GM23338 (cell line): ENCODE measurements around the gene CLIP1. TPM values are rescaled to one million over a fixed set of nuclear protein-coding genes. Genes with fewer than 3 reads are reported as not detected.

Experiments
- ATAC-seq: fragments of 200-7000 bp; cut with Tn5 transposase; 3 replicates; pipeline ENCODE4 v1.9.1; 2020
- DNase-seq: peaks from one replicate; pipeline ENCODE4 v3.0.0-alpha.2; 2015; ENCODE audit warnings: low spot score
- H2AFZ ChIP-seq: fragments of 200-600 bp; sonication (generic); 2 replicates; pipeline ENCODE4 v1.8.0; 2016; ENCODE audit warnings: antibody characterized with exemption, mild to moderate bottlenecking, moderate library complexity
- H3F3A ChIP-seq: fragments of 200-600 bp; sonication (generic); replicated peaks from 2 replicates; pipeline ENCODE4 v1.8.0; 2017; ENCODE audit warnings: antibody characterized with exemption, mixed run types, low read depth
- H3K27ac ChIP-seq: fragments of 200-600 bp; sonication (generic); 2 replicates; pipeline ENCODE4 v1.6.1; 2016; ENCODE audit warnings: low read depth
- H3K27me3 ChIP-seq: fragments of 200-600 bp; sonication (generic); 2 replicates; pipeline ENCODE4 v1.8.0; 2016; ENCODE audit warnings: mild to moderate bottlenecking, mixed run types, moderate library complexity; ENCODE audit not compliant: insufficient read depth
- H3K36me3 ChIP-seq: fragments of 200-600 bp; sonication (generic); 2 replicates; pipeline ENCODE4 v1.8.0; 2016; ENCODE audit warnings: mild to moderate bottlenecking; ENCODE audit not compliant: insufficient read depth
- H3K4me1 ChIP-seq: fragments of 200-600 bp; sonication (generic); 2 replicates; pipeline ENCODE4 v1.8.0; 2016; ENCODE audit warnings: mild to moderate bottlenecking, moderate library complexity; ENCODE audit not compliant: insufficient read depth
- H3K4me2 ChIP-seq: fragments of 200-600 bp; sonication (generic); 2 replicates; pipeline ENCODE4 v1.7.1; 2017; ENCODE audit warnings: mixed run types
- H3K4me3 ChIP-seq: fragments of 200-600 bp; sonication (generic); 2 replicates; pipeline ENCODE4 v1.6.1; 2016; ENCODE audit warnings: mixed run types
- H3K79me2 ChIP-seq: fragments of 200-600 bp; sonication (generic); replicated peaks from 2 replicates; pipeline ENCODE4 v1.8.0; 2017; ENCODE audit warnings: mild to moderate bottlenecking; ENCODE audit not compliant: insufficient read depth
- H3K9me2 ChIP-seq: fragments of 200-600 bp; sonication (generic); 2 replicates; pipeline ENCODE4 v1.8.0; 2017; ENCODE audit not compliant: insufficient read depth
- H4K20me1 ChIP-seq: fragments of 200-600 bp; sonication (generic); replicated peaks from 2 replicates; pipeline ENCODE4 v1.8.0; 2017; ENCODE audit warnings: mild to moderate bottlenecking; ENCODE audit not compliant: insufficient read depth
- H3K27ac Mint-ChIP-seq: 2 replicates; pipeline ENCODE4 v1.8.0; 2020; ENCODE audit warnings: inconsistent platforms, mild to moderate bottlenecking, moderate library complexity, mixed read lengths
- H3K27me3 Mint-ChIP-seq: 3 replicates; pipeline ENCODE4 v1.8.0; 2022; ENCODE audit warnings: low read depth, mild to moderate bottlenecking, moderate library complexity, mixed read lengths, inconsistent platforms; ENCODE audit not compliant: insufficient read depth, poor library complexity
- H3K36me3 Mint-ChIP-seq: 3 replicates; pipeline ENCODE4 v1.8.0; 2021; ENCODE audit warnings: low read depth, mild to moderate bottlenecking, inconsistent platforms, moderate library complexity, mixed read lengths
- H3K4me1 Mint-ChIP-seq: 3 replicates; pipeline ENCODE4 v1.8.0; 2020; ENCODE audit warnings: mild to moderate bottlenecking, inconsistent platforms, mixed read lengths
- H3K4me3 Mint-ChIP-seq: 3 replicates; pipeline ENCODE4 v1.8.0; 2021; ENCODE audit warnings: moderate library complexity, mild to moderate bottlenecking, inconsistent platforms, mixed read lengths
- H3K9me3 Mint-ChIP-seq: 3 replicates; pipeline ENCODE4 v1.8.0; 2020; ENCODE audit warnings: moderate library complexity, mild to moderate bottlenecking, inconsistent platforms, mixed read lengths
- CREB1 ChIP-seq: fragments of 250-450 bp; sonication (Bioruptor Pico); IDR thresholded peaks from 2 replicates; pipeline ENCODE4 v1.5.0; 2020; ENCODE audit warnings: low read depth, mild to moderate bottlenecking, moderate library complexity
- EZH2 ChIP-seq: fragments of 200-600 bp; sonication (generic); IDR thresholded peaks from one replicate; pipeline ENCODE4 v1.8.0; 2017; ENCODE audit warnings: antibody characterized with exemption, mild to moderate bottlenecking, low read depth; ENCODE audit not compliant: unreplicated experiment
- NANOG ChIP-seq: IDR thresholded peaks from 2 replicates; pipeline ENCODE4 v1.6.1; 2016; ENCODE audit warnings: antibody characterized with exemption, borderline replicate concordance
- ZNF331 ChIP-seq: fragments of 250-450 bp; sonication (Bioruptor Pico); IDR thresholded peaks from 2 replicates; pipeline ENCODE4 v1.5.0; 2020; ENCODE audit warnings: low read depth, mild to moderate bottlenecking, moderate library complexity
- polyA plus RNA-seq: library from polyadenylated mRNA; unstranded; fragments of >200 nt; fragmentation: Nextera tagmentation; extraction: Ambion mirVana; gene quantifications from 2 replicates; pipeline ENCODE4 v1.2.1, GENCODE V29; 2016
- total RNA-seq: library from RNA; depleted of rRNA; stranded (reverse); fragments of >200 nt; shearing (Covaris generic); gene quantifications from 2 replicates; pipeline ENCODE4 v1.2.3, GENCODE V29; 2014
- TF ChIP-seq, protein P1 (sequence below): IDR thresholded peaks from one replicate; pipeline ENCODE4 v1.6.1; 2018; ENCODE audit warnings: antibody characterized with exemption; ENCODE audit not compliant: unreplicated experiment
- TF ChIP-seq, protein P2 (sequence below): fragments of 250-450 bp; sonication (Bioruptor Pico); IDR thresholded peaks from 2 replicates; pipeline ENCODE4 v1.5.0; 2020; ENCODE audit warnings: mild to moderate bottlenecking, moderate library complexity

The CLIP1 gene
- total and polyA plus RNA-seq, 2 experiments from 2014 or later = 11.5 to 21.1 TPM

DNA sequence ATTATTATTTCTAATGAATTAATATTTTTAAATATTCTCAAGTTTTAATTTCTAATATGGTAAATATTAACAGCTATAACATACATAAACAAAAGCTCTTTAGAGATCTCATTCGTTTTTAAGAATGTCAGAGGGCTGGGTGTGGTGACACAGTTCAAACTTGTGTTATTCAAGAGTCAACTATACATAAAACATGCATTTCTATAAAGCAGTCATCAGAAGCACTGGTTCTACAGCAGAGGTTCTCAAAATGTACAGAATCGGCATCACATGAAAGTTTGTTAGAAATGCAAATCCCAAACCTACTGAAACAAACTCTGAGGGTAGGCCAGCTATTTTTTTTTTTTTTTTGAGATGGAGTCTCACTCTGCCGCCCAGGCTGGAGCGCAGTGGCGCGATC is 34.6 kb downstream of the CLIP1 start (continued):
- TF ChIP-seq, protein P1, sequence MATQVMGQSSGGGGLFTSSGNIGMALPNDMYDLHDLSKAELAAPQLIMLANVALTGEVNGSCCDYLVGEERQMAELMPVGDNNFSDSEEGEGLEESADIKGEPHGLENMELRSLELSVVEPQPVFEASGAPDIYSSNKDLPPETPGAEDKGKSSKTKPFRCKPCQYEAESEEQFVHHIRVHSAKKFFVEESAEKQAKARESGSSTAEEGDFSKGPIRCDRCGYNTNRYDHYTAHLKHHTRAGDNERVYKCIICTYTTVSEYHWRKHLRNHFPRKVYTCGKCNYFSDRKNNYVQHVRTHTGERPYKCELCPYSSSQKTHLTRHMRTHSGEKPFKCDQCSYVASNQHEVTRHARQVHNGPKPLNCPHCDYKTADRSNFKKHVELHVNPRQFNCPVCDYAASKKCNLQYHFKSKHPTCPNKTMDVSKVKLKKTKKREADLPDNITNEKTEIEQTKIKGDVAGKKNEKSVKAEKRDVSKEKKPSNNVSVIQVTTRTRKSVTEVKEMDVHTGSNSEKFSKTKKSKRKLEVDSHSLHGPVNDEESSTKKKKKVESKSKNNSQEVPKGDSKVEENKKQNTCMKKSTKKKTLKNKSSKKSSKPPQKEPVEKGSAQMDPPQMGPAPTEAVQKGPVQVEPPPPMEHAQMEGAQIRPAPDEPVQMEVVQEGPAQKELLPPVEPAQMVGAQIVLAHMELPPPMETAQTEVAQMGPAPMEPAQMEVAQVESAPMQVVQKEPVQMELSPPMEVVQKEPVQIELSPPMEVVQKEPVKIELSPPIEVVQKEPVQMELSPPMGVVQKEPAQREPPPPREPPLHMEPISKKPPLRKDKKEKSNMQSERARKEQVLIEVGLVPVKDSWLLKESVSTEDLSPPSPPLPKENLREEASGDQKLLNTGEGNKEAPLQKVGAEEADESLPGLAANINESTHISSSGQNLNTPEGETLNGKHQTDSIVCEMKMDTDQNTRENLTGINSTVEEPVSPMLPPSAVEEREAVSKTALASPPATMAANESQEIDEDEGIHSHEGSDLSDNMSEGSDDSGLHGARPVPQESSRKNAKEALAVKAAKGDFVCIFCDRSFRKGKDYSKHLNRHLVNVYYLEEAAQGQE = no peak

DNA sequence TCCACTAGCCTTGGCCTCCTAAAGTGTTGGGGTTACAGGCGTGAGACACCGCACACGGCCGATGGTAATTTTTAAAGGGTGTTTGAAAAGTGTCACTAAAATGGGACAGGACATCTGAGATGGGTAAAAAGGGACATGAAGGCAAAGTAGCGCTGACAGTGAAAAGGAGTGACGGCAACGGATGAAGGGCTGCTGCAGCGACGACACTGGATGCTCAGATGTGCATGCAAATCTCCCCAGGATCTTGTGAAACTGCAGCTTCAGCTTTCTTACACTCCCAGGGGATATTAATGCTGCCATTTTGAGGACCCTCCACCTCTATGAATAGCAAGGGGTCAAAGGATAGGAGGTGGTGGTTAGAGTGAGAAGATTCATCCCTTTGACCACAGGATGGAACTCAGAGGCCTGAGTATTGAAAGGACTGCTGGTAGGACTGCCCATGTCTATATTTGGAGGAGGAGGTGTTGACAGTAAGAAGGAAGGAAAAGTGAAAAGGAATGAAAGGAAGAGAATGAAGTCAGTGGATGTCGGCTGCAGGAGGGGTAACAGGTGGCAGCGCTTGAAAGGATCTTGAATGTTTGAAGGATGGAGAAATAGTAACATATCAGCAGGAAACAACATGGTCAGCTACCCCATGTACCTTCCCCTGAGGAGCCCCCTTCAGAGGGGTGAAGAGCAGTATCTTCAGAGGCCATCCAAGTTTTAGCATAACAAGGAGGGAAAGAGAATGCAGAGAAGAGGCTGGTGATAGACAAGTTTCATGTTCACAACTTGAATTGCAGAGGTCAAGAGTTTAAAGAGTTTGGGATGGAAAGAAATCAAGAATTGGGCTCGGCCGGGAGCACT is 37.1 kb downstream of the CLIP1 start:
- Histone ChIP-seq H3K36me3 (no peaks in the 10 kb centered on the region), H3F3A (no peaks in the 10 kb centered on the region), H2AFZ (no peak overlapping the region), H3K79me2 (0 out of 2 replicates have a peak, but pooled peaks cover 3% of the 10 kb centered on the region), H3K27ac (no peak overlapping the region), H3K4me1 (peaks cover 13% of the 10 kb centered on the region; the same call in 1 of the 2 replicates), H3K9me2 (no peaks in the 10 kb centered on the region), H4K20me1 (no peaks in the 10 kb centered on the region), H3K4me3 (no peak overlapping the region), H3K27me3 (no peaks in the 10 kb centered on the region), H3K4me2 (peak overlapping the region; percentile 43)
- DNase-seq = peak; percentile 23
- no peak for TF ChIP-seq EZH2
- TF ChIP-seq, protein P2, sequence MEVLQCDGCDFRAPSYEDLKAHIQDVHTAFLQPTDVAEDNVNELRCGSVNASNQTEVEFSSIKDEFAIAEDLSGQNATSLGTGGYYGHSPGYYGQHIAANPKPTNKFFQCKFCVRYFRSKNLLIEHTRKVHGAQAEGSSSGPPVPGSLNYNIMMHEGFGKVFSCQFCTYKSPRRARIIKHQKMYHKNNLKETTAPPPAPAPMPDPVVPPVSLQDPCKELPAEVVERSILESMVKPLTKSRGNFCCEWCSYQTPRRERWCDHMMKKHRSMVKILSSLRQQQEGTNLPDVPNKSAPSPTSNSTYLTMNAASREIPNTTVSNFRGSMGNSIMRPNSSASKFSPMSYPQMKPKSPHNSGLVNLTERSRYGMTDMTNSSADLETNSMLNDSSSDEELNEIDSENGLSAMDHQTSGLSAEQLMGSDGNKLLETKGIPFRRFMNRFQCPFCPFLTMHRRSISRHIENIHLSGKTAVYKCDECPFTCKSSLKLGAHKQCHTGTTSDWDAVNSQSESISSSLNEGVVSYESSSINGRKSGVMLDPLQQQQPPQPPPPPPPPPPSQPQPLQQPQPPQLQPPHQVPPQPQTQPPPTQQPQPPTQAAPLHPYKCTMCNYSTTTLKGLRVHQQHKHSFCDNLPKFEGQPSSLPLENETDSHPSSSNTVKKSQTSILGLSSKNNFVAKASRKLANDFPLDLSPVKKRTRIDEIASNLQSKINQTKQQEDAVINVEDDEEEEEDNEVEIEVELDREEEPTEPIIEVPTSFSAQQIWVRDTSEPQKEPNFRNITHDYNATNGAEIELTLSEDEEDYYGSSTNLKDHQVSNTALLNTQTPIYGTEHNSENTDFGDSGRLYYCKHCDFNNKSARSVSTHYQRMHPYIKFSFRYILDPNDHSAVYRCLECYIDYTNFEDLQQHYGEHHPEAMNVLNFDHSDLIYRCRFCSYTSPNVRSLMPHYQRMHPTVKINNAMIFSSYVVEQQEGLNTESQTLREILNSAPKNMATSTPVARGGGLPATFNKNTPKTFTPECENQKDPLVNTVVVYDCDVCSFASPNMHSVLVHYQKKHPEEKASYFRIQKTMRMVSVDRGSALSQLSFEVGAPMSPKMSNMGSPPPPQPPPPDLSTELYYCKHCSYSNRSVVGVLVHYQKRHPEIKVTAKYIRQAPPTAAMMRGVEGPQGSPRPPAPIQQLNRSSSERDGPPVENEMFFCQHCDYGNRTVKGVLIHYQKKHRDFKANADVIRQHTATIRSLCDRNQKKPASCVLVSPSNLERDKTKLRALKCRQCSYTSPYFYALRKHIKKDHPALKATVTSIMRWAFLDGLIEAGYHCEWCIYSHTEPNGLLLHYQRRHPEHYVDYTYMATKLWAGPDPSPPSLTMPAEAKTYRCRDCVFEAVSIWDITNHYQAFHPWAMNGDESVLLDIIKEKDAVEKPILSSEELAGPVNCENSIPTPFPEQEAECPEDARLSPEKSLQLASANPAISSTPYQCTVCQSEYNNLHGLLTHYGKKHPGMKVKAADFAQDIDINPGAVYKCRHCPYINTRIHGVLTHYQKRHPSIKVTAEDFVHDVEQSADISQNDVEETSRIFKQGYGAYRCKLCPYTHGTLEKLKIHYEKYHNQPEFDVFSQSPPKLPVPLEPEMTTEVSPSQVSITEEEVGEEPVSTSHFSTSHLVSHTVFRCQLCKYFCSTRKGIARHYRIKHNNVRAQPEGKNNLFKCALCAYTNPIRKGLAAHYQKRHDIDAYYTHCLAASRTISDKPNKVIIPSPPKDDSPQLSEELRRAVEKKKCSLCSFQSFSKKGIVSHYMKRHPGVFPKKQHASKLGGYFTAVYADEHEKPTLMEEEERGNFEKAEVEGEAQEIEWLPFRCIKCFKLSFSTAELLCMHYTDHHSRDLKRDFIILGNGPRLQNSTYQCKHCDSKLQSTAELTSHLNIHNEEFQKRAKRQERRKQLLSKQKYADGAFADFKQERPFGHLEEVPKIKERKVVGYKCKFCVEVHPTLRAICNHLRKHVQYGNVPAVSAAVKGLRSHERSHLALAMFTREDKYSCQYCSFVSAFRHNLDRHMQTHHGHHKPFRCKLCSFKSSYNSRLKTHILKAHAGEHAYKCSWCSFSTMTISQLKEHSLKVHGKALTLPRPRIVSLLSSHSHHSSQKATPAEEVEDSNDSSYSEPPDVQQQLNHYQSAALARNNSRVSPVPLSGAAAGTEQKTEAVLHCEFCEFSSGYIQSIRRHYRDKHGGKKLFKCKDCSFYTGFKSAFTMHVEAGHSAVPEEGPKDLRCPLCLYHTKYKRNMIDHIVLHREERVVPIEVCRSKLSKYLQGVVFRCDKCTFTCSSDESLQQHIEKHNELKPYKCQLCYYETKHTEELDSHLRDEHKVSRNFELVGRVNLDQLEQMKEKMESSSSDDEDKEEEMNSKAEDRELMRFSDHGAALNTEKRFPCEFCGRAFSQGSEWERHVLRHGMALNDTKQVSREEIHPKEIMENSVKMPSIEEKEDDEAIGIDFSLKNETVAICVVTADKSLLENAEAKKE (CRISPR knock-in tag) = 0 out of 2 replicates have a peak, but pooled peaks have one; percentile 21
- no peak for TF ChIP-seq NANOG
- TF ChIP-seq, protein P1 = no peak
- TF ChIP-seq CREB1 = no peak
- TF ChIP-seq ZNF331 (CRISPR knock-in tag) = no peak
- no peak overlapping the region for H3K27ac Mint-ChIP-seq
- no peaks in the 10 kb centered on the region for H3K36me3 Mint-ChIP-seq
- peak; percentile 77 for ATAC-seq
- peaks cover 2% of the 10 kb centered on the region for H3K27me3 Mint-ChIP-seq
- H3K4me3 Mint-ChIP-seq = no peak overlapping the region
- H3K9me3 Mint-ChIP-seq = no peaks in the 10 kb centered on the region
- H3K4me1 Mint-ChIP-seq = peaks cover 17% of the 10 kb centered on the region
